K562 (cell line): ENCODE measurements around the gene ZNF362. TPM values are rescaled to one million over a fixed set of nuclear protein-coding genes. Genes with fewer than 3 reads are reported as not detected.

Experiments
- ATAC-seq: fragments of 200-7000 bp; cut with Tn5 transposase; 3 replicates; pipeline ENCODE4 v1.9.1; 2020; ENCODE audit warnings: moderate library complexity
- BruUV-seq: library from RNA; stranded (reverse); fragments of 400-500 nt; replicated peaks from 2 replicates; lab custom pipeline; 2021; lab: Mats Ljungman, UMichigan
- CTCF ChIA-PET: fragments of 300-600 bp; formaldehyde crosslinking; extraction: SDS; loops from one replicate; lab custom pipeline; 2021; ENCODE audit warnings: low intra/inter-chr PET ratio; lab: Yijun Ruan, JAX
- POLR2A ChIA-PET: fragments of 300-600, 350-650 bp; sonication (Branson Sonifier 250); formaldehyde crosslinking; extraction: SDS; loops from one replicate; lab custom pipeline; 2021; ENCODE audit warnings: antibody characterized with exemption, inconsistent platforms; lab: Yijun Ruan, JAX
- DNase-seq, 4 experiments: peaks; one replicate each; pipeline versions ENCODE4 v3.0.0 to v3.0.0-alpha.2; 2011 to 2018; ENCODE audit warnings: low spot score in 3 of 4, mixed read lengths in 3 of 4; ENCODE audit errors: extremely low read depth in 1 of 4
- FAIRE-seq: peaks from 2 replicates; lab custom pipeline; 2011; peaks lifted over from hg19 to GRCh38; lab: Jason Lieb, UNC
- H2AFZ ChIP-seq: 2 replicates; pipeline ENCODE4 v1.6.0; 2011; ENCODE audit warnings: low read depth, low read length, control low read depth, inconsistent platforms
- H3K27ac ChIP-seq: fragments of 200-600 bp; 3 replicates; pipeline ENCODE4 v1.8.0; 2011; ENCODE audit warnings: low read depth, mild to moderate bottlenecking, control low read depth, inconsistent platforms, low read length, moderate library complexity, mixed read lengths; ENCODE audit errors: extremely low read depth
- H3K27me3 ChIP-seq, 2 experiments: fragments of 300-600 bp in 1 of 2; 2 replicates in 1 of 2; 3 replicates in 1 of 2; pipeline versions ENCODE4 v1.6.0 to v1.8.0; 2011; ENCODE audit warnings: inconsistent platforms in 2 of 2, low read length in 2 of 2, mild to moderate bottlenecking in 1 of 2, mixed read lengths in 1 of 2, moderate library complexity in 1 of 2; ENCODE audit not compliant: control insufficient read depth in 2 of 2, insufficient read depth in 2 of 2
- H3K36me3 ChIP-seq: fragments of 300-600 bp; 3 replicates; pipeline ENCODE4 v1.8.0; 2011; ENCODE audit warnings: mild to moderate bottlenecking, low read length, inconsistent platforms; ENCODE audit not compliant: control insufficient read depth, insufficient read depth
- H3K4me1 ChIP-seq, 2 experiments: fragments of 200-600 bp in 1 of 2; replicated peaks in 1 of 2; 2 replicates in 1 of 2; 3 replicates in 1 of 2; pipeline versions ENCODE4 v1.5.1 to v1.8.0; 2011; ENCODE audit warnings: inconsistent platforms in 2 of 2, low read length in 2 of 2, mild to moderate bottlenecking in 1 of 2, mixed read lengths in 1 of 2, moderate library complexity in 1 of 2; ENCODE audit not compliant: control insufficient read depth in 2 of 2, insufficient read depth in 2 of 2
- H3K4me2 ChIP-seq: 2 replicates; pipeline ENCODE4 v1.6.1; 2011; ENCODE audit warnings: low read length, control low read depth, inconsistent platforms, mixed read lengths; ENCODE audit not compliant: insufficient read depth
- H3K4me3 ChIP-seq: fragments of 200-600 bp; sonication (generic), shearing (Covaris generic); 2 replicates; pipeline ENCODE4 v1.5.1; 2016; ENCODE audit warnings: control low read depth, inconsistent platforms
- H3K79me2 ChIP-seq: fragments of 200-600 bp; 3 replicates; pipeline ENCODE4 v1.8.0; 2011; ENCODE audit warnings: low read length, inconsistent platforms; ENCODE audit not compliant: control insufficient read depth, insufficient read depth
- H3K9ac ChIP-seq, 2 experiments: 2 replicates each; pipeline versions ENCODE4 v1.6.0 to v1.6.1; 2011; ENCODE audit warnings: low read depth in 2 of 2, low read length in 2 of 2, control low read depth in 1 of 2, inconsistent platforms in 1 of 2, mild to moderate bottlenecking in 1 of 2, mixed read lengths in 1 of 2; ENCODE audit not compliant: insufficient read depth in 1 of 2
- H3K9me1 ChIP-seq: one replicate; pipeline ENCODE4 v1.6.0; 2011; ENCODE audit warnings: inconsistent platforms, mild to moderate bottlenecking, low read length, moderate library complexity; ENCODE audit not compliant: control insufficient read depth, insufficient read depth
- H3K9me3 ChIP-seq: replicated peaks from 2 replicates; pipeline ENCODE4 v1.5.1; 2011; ENCODE audit warnings: low read depth, low read length, inconsistent platforms; ENCODE audit not compliant: control insufficient read depth, insufficient read depth
- H4K20me1 ChIP-seq: replicated peaks from 2 replicates; pipeline ENCODE4 v1.6.1; 2011; ENCODE audit warnings: low read length, inconsistent platforms, mixed read lengths; ENCODE audit not compliant: control insufficient read depth, insufficient read depth
- SP2 ChIP-seq: IDR thresholded peaks from 2 replicates; pipeline ENCODE4 v1.6.1; 2011; ENCODE audit warnings: mild to moderate bottlenecking, low read depth, low read length, moderate library complexity; ENCODE audit not compliant: poor library complexity, severe bottlenecking; ENCODE audit errors: extremely low read depth
- WGBS: fragments of 100-300 bp; shearing (Covaris generic); methylation state at CpG from one replicate; pipeline ENCODE4 v1.1.6; 2016; ENCODE audit warnings: low coverage, mixed read lengths; ENCODE audit not compliant: insufficient coverage; ENCODE audit errors: missing lambda C conversion rate; 5-methylcytosine and 5-hydroxymethylcytosine counted together
- in situ Hi-C: fragments of 300-500 bp; cut with MboI; formaldehyde crosslinking; loops from 4 replicates; pipeline ENCODE4 v1.15.0; 2018; ENCODE audit warnings: inconsistent platforms, mixed read lengths
- intact Hi-C: fragments of 100-400 bp; cut with micrococcal nuclease; formaldehyde crosslinking; loops from 2 replicates; pipeline ENCODE4 v1.14.2; 2022
- polyA plus RNA-seq, 8 experiments: library from polyadenylated mRNA; depleted of rRNA in 4 of 8; stranded (reverse) in 5 of 8; unstranded in 3 of 8; fragments of >200 nt; fragmentation: Nextera tagmentation in 2 of 8; fragmentation: Illumina TruSeq in 1 of 8; extraction: Ambion mirVana in 2 of 8; extraction: Trizol in 1 of 8; gene quantifications; 2 replicates each; pipeline versions ENCODE4 v1.2.1 to v1.2.3, GENCODE V29; 2011 to 2014; ENCODE audit warnings: inconsistent platforms in 1 of 8, missing spikeins in 1 of 8
- total RNA-seq, 7 experiments: library from RNA; depleted of rRNA in 6 of 7; stranded (reverse); fragments of >200 nt in 6 of 7; fragmentation: Illumina TruSeq in 2 of 7; extraction: Trizol in 2 of 7; gene quantifications; 2 replicates each; pipeline versions ENCODE4 v1.2.1 to v1.2.3, GENCODE V29; 2011 to 2021; ENCODE audit warnings: low replicate concordance in 1 of 7
- TF ChIP-seq, protein P1 (sequence below): sonication (generic); formaldehyde crosslinking; IDR thresholded peaks from 2 replicates; pipeline ENCODE4 v1.8.1; 2023; ENCODE audit warnings: missing genetic modification reagents, mild to moderate bottlenecking, borderline replicate concordance

Gene ZNF362
- total and polyA plus RNA-seq, 9 of the 15 experiments (the other 6 are each of a cell fraction or from before 2014, with no cell fraction given), result 0.01 to 1.1 (median 0.35) TPM; not detected in 1

DNA sequence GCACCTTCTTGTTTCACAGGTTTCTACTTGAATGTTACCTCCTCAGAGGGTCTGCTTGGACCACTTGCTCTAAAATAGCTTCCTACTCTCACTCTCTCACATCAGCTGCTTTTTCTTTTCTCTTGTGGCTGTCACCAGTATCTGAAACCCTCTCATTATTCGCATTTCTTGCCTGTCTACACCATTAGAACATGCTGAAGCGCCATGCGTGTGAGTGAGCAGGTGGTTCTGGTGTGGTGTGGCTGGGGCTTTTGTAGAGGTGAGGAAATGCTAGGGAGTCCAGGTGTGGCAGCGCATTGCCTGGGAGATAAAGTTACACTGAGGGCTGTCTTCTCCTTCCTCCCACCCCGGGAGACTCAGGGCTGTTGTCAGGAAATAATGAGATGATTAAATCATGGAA, 4.1 kb downstream of the ZNF362 start:
- in situ Hi-C loops (no loop called here), intact Hi-C loops (no loop called here)
- Histone ChIP-seq H3K4me2 (no peak overlapping the region), H3K79me2 (no peaks in the 10 kb centered on the region), H3K27me3 (peaks cover 12 to 50% of the 10 kb centered on the region in 2 experiments; a peak in 4 of 5 replicates), H3K9ac (no peak overlapping the region), H3K9me3 (no peaks in the 10 kb centered on the region), H3K27ac (no peak overlapping the region), H2AFZ (no peak overlapping the region), H3K4me1 (peaks cover 0 to 13% of the 10 kb centered on the region in 2 experiments; a peak in 1 of 5 replicates), H4K20me1 (peaks cover 6% of the 10 kb centered on the region), H3K36me3 (no peaks in the 10 kb centered on the region), H3K4me3 (no peak overlapping the region), H3K9me1 (no peaks in the 10 kb centered on the region)
- no peak for TF ChIP-seq SP2
- ChIA-PET CTCF (no interaction called here), POLR2A (interaction anchor here (0.9 to 1.5 kb wide), 2 partner anchors 12 to 35 kb away, joined by 3 read pairs; no protein-coding TSS in a partner anchor)
- DNase-seq (no peak), FAIRE-seq (no peak), ATAC-seq (no peak)
- WGBS, result 8% methylated on average over 5 of the region's 5 CpGs
- no TSS peak for BruUV-seq

DNA sequence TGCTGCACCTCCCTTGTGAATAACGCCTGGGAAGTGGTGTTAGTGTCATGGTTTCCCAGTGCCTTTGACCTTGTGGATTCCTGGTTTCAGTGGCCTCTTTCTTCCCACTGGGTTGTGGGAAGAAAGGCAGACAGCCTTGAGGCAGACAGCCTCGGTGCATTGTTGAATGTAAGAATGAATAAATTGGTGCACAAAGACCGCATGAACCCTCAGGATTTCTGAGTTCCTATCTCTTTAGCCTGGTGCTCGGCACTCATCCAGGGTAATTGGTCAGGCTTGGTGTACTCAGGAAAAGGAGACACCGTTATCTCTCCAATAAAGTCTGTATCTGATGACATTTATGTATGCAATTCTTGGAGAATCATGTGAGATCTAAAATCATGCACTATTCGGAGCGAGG, 5.1 kb downstream of the ZNF362 start:
- FAIRE-seq (no peak), DNase-seq (no peak), ATAC-seq (no peak)
- no peak overlapping the region for H3K4me3 ChIP-seq
- H3K4me2 ChIP-seq, result no peak overlapping the region
- H3K27me3 ChIP-seq, result peaks cover 12 to 53% of the 10 kb centered on the region in 2 experiments; a peak in 4 of 5 replicates
- CTCF ChIA-PET, result no interaction called here
- TF ChIP-seq, protein P1, sequence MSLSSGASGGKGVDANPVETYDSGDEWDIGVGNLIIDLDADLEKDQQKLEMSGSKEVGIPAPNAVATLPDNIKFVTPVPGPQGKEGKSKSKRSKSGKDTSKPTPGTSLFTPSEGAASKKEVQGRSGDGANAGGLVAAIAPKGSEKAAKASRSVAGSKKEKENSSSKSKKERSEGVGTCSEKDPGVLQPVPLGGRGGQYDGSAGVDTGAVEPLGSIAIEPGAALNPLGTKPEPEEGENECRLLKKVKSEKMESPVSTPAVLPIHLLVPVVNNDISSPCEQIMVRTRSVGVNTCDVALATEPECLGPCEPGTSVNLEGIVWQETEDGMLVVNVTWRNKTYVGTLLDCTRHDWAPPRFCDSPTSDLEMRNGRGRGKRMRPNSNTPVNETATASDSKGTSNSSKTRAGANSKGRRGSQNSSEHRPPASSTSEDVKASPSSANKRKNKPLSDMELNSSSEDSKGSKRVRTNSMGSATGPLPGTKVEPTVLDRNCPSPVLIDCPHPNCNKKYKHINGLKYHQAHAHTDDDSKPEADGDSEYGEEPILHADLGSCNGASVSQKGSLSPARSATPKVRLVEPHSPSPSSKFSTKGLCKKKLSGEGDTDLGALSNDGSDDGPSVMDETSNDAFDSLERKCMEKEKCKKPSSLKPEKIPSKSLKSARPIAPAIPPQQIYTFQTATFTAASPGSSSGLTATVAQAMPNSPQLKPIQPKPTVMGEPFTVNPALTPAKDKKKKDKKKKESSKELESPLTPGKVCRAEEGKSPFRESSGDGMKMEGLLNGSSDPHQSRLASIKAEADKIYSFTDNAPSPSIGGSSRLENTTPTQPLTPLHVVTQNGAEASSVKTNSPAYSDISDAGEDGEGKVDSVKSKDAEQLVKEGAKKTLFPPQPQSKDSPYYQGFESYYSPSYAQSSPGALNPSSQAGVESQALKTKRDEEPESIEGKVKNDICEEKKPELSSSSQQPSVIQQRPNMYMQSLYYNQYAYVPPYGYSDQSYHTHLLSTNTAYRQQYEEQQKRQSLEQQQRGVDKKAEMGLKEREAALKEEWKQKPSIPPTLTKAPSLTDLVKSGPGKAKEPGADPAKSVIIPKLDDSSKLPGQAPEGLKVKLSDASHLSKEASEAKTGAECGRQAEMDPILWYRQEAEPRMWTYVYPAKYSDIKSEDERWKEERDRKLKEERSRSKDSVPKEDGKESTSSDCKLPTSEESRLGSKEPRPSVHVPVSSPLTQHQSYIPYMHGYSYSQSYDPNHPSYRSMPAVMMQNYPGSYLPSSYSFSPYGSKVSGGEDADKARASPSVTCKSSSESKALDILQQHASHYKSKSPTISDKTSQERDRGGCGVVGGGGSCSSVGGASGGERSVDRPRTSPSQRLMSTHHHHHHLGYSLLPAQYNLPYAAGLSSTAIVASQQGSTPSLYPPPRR (CRISPR knock-in tag), result no peak
- no peak overlapping the region for H2AFZ ChIP-seq
- intact Hi-C loops (no loop called here), in situ Hi-C loops (no loop called here)
- H3K9me3 ChIP-seq, result no peaks in the 10 kb centered on the region
- H3K27ac ChIP-seq, result no peak overlapping the region
- H3K36me3 ChIP-seq, result no peaks in the 10 kb centered on the region
- under 1% methylated on average over 7 of the region's 7 CpGs for WGBS
- H3K9me1 ChIP-seq, result no peaks in the 10 kb centered on the region
- H4K20me1 ChIP-seq, result peaks cover 8% of the 10 kb centered on the region
- no TSS peak for BruUV-seq
- H3K79me2 ChIP-seq, result no peaks in the 10 kb centered on the region
- H3K9ac ChIP-seq, result no peak overlapping the region
- peaks cover 0 to 9% of the 10 kb centered on the region in 2 experiments; a peak in 1 of 5 replicates for H3K4me1 ChIP-seq
- POLR2A ChIA-PET, result interaction anchor here (0.9 kb wide), 1 partner anchor 34 kb away, joined by 3 read pairs; no protein-coding TSS in a partner anchor
